HG02759 (cell line): Measurements from ENCODE around the gene MACROD2.

Source experiments
- ATAC-seq: cut with Tn5 transposase; IDR thresholded peaks from one replicate; pipeline ENCODE4 v1.9.1; 2021; ENCODE audit warnings: mild to moderate bottlenecking, moderate library complexity; ENCODE audit not compliant: unreplicated experiment

The MACROD2 gene

GRCh38 chr20:14401479-14402138, 406.3 kb downstream of the MACROD2 start:
- ATAC-seq, result no peak

GRCh38 chr20:14404515-14404914, 409.2 kb downstream of the MACROD2 start:
- no peak for ATAC-seq

- ATAC-seq, result peak; percentile 73
Observed at GRCh38 chr20:14406495-14406894, 411.2 kb downstream of the MACROD2 start.

GRCh38 chr20:14407336-14407735, 412.0 kb downstream of the MACROD2 start:
- ATAC-seq, result no peak

DNA sequence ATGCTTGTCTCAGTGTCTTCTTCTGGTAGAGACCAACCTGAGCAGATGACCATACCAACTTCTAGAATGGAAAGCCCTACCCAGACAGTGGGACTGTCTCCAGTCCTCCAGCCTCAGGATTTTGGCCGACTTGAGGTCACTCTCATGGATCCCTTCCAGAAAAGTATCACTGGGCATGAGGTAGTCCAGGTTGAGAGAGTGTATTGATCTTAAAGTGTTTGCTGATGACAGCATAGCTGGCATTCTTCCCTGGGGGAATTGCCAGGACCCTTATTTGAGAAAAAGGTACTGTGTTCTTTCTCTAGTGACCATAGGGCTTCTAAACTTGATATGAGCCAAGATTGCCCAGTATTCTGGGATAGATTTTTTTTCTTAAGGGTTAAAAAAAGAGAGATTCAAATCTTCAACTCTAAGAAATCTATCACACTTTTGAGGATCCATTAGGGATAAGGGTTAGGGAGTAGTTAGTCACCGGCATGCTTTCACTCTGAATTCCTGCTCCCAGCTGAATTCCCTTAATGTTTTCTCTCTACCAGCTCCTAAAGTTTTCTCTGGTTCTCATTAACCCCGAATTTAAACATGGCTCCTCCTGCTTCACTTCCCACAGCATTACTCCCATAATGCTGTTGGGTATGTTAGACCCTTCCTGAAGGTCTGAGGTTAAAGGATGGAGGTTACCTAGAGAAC, 415.7 kb downstream of the MACROD2 start:
- ATAC-seq, result no peak

DNA sequence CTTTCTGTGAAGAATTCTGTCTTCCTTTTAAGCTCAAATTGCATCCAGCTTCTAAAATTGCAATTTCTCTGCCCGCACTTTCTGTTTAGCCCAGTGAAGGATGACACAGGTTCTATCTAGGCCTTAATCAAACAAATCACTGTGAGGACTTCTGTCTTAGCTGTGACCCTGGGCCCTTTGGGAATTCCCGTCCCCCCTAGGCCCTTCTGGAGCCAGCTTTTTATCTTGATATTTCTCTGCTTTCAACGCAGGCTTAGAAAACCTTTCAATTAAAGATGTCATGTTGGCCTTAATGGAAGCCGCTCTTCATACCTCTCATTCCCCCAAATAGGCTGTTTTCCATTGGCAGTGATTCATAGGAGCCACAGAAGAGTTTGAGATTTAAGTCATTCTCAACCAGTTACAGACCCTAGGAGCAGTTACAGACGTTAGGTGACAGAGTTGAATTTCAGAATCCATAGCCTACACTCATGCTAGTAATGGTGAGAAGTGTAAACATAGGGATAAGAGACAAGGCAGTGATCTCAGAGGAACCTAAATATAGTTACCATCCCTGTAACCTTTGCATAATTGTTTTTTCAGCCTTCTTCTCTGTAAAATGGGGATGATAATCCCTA, 416.9 kb downstream of the MACROD2 start:
- no peak for ATAC-seq

DNA sequence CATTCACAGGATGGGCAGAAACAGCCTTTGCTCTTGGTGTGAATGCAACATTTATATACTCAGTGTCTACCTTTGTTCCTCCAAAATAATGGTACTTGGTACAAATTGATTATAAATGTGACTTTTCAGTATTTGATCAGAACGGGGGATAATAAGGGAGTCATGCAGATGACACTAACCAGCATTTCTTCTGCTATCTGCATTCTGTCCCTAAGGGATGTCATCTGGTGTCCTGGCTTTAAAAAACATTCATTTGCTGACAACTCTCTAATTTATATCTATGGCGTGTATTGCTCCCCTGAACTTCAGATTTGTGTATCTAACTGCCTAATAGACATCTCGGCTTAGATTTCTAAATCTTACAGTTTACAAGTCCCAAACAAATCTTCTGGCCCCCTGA, 418.5 kb downstream of the MACROD2 start:
- no peak for ATAC-seq

DNA sequence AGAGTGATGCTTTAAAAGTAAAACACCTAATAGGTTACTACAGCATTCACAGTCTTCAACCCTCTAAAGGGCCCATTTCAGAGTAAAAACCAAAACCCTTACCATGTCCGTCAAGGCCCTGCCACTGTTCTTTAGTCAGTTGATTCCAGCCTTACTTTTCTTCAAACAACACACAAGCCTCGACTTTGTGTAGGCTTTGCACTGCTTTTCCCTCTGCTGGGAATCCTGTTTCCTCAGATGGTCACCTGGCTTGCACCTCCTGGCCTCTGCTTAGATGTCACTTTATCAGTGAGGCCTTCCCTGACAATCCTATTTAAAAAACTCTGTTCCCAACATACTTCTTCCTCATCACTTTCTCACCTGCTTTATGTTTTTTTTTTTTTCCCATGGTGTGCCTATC, 419.2 kb downstream of the MACROD2 start:
- no peak for ATAC-seq

- ATAC-seq, result no peak
Observed at GRCh38 chr20:14415467-14415866, 420.2 kb downstream of the MACROD2 start.

- no peak for ATAC-seq
Observed at GRCh38 chr20:14418376-14418775, 423.1 kb downstream of the MACROD2 start.

GRCh38 chr20:14422892-14423291, 427.6 kb downstream of the MACROD2 start:
- ATAC-seq, result no peak

DNA sequence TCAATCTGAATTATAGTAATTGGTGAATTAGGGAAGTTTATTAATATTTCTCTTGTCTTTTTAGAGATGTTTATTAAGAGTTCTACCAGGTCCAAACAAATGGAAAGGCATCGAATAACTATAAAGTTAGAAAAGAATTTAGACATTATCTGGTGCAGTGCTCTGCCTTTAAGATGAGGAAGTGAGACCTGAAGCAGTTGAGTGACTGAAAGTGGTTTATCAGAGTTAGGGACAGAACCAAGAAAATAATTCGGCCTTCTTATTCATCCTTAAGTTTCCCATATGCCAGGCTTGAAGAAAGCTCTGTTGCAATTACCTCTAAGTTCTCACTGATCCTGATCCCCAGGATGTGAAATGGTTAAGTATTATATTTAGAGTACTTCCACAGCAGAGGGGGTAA, 436.3 kb downstream of the MACROD2 start:
- no peak for ATAC-seq

GRCh38 chr20:14432085-14432484, 436.8 kb downstream of the MACROD2 start:
- ATAC-seq, result no peak

- no peak for ATAC-seq
Observed at GRCh38 chr20:14432597-14432996, 437.3 kb downstream of the MACROD2 start.

- no peak for ATAC-seq
Observed at GRCh38 chr20:14434384-14435136, 439.2 kb downstream of the MACROD2 start.

- ATAC-seq, result no peak
Observed at GRCh38 chr20:14441201-14441600, 445.9 kb downstream of the MACROD2 start.

DNA sequence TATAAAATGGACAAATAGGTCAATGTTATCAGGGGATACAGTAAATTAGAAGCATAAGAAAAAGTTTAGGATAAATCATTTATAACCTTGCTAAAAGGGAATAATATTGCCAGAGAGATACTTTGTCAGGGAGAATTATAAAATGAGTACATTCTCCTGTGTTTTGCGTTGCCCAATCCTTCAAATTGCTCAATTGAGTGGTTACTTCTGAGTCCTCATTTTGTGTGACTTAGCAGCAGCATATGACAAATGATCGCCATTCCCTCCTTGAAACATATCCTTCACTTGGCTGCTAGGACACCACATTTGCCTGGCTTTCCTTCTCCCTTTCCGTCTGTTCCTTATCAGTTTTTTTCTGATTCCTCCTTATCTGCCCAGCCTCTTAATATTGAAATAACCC, 448.8 kb downstream of the MACROD2 start:
- ATAC-seq, result no peak

DNA sequence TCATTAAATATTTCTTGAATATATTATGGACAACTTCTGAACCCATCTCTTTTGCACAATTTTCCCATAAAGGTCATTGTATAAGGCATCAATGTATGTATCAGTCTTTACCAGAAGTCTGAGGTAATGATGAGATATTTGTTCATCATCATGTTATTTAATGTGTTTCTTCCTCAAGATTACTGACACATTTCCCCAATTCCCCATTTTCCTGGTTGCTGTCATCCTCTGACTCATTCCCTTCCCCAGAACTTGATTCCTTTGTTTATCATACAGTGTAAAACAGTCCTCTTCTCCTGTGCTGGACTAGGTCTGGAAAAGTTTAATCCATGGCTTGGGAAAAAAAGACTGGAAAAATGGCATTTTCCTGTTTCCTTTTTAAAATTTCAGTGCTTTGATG, 450.0 kb downstream of the MACROD2 start:
- ATAC-seq, result no peak

DNA sequence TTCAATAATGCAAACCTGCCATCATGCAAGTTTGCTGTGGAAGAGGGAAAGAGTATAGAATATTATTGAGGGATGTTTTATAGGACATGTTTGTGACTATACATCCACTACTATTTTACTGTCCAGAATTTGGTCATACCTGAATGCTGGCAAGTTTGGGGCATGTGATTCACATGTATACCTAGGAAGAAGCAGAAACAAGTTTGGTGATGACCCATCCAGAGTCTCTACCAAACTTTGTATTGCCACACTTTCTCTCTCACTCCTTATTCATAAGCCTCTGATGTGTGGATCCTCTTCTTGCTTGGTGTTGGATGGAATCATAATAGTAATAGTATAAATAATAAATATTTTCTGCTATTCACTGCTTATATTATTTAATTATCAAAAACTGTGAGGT, 450.6 kb downstream of the MACROD2 start:
- ATAC-seq, result no peak

GRCh38 chr20:14446446-14446845, 451.1 kb downstream of the MACROD2 start:
- no peak for ATAC-seq

DNA sequence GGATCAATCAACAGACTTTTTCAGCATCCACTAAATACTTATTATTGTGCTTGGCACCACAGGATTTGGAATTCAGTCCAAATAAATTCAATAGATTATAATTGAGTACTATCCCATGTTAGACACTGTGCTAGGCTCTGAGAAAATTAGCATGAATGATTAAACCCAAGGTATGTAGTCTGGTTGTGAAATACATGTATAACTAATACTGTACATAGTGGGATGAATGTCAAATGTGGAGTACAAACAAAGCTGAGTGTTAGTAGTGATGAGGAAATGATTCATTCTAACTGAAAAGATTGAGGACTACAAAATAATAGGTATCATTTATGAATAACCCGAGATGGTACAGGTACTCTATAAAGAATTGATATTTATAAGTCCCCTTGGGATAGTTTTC, 454.0 kb downstream of the MACROD2 start:
- no peak for ATAC-seq

DNA sequence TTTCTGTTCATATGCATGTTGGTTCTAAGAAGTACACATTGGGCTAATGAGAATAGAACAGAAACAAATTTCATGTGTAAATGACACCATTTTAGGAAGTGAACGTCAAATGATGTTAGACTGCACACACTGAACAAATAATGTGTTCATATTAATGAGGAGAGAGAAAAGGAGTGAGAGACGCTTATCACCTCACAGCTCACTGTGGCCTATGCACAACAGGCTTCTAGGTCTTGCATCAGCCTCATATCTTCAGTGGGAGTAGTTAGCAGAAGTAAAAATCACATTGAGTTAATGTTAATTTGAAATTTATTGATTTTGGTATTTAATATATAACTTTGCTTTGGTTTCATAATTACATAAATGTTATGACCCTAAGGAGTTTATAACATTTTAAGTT, 454.9 kb downstream of the MACROD2 start:
- no peak for ATAC-seq
